ENCODE results near the gene FAM217A. TPM values are rescaled to one million over a fixed set of nuclear protein-coding genes. Genes with fewer than 3 reads are reported as not detected.

The FAM217A gene
- total and polyA plus RNA-seq, 2 of the 13 experiments (the other 11 are each of a cell fraction or from before 2014, with no cell fraction given) = not detected

GRCh38 chr6:4102687-4103244 is 23.8 kb upstream of the FAM217A start (continued):
- TF ChIP-seq POGK (CRISPR knock-in tag; conservative IDR thresholded peaks at IDR 0.05) (peak; percentile 80; the same call in 1 of the 2 replicates), TRIM24 (CRISPR knock-in tag; IDR thresholded peaks at IDR 0.05) (no peak), E2F2 (CRISPR knock-in tag; IDR thresholded peaks at IDR 0.05; ENCODE audit: borderline replicate concordance) (no peak), PATZ1 (CRISPR knock-in tag; IDR thresholded peaks at IDR 0.05) (peak; percentile 87), MXD3 (CRISPR knock-in tag; IDR thresholded peaks at IDR 0.05) (no peak), CEBPZ (IDR thresholded peaks at IDR 0.05; ENCODE audit: low read length) (no peak), ZBTB21 (CRISPR knock-in tag; IDR thresholded peaks at IDR 0.05) (peak; percentile 67; the same call in 1 of the 2 replicates), ZBTB44 (CRISPR knock-in tag; IDR thresholded peaks at IDR 0.05) (no peak), SATB2 (CRISPR knock-in tag; IDR thresholded peaks at IDR 0.05) (no peak), ZBTB7B (CRISPR knock-in tag; IDR thresholded peaks at IDR 0.05) (peak; percentile 96; the same call in 1 of the 2 replicates), ZFYVE20 (CRISPR knock-in tag; IDR thresholded peaks at IDR 0.05; ENCODE audit: borderline replicate concordance, low read depth) (no peak), MYC (CRISPR knock-in tag; IDR thresholded peaks at IDR 0.05; ENCODE audit: borderline replicate concordance) (peak; percentile 79), HDAC6 (IDR thresholded peaks at IDR 0.05; ENCODE audit: low read depth, low read length) (no peak), ZBTB4 (CRISPR knock-in tag; IDR thresholded peaks at IDR 0.05; ENCODE audit: borderline replicate concordance) (peak; percentile 64; the same call in 1 of the 2 replicates)

All from HepG2 (cell line).